Upper lobe of left lung (tissue), 6 donors: ENCODE measurements around the gene CNTNAP2. TPM values are rescaled to one million over a fixed set of nuclear protein-coding genes. Genes with fewer than 3 reads are reported as not detected.

ENCODE experiments used
- ATAC-seq, 2 donors: fragments of 200-7000 bp; cut with Tn5 transposase; one replicate each; pipeline ENCODE4 v1.9.1; 2022; ENCODE audit warnings: mild to moderate bottlenecking in 2 of 2, moderate library complexity in 2 of 2; ENCODE audit not compliant: low FRiP score in 2 of 2
- DNase-seq, 2 donors: peaks; one replicate each; pipeline ENCODE4 v3.0.0-alpha.2; 2019 to 2020
- H3K27ac ChIP-seq, 4 donors: fragments of 200-600 bp; sonication (generic); one replicate each; pipeline ENCODE4 v1.5.1; 2016 to 2019
- H3K27me3 ChIP-seq, 4 donors: fragments of 200-600 bp; sonication (generic); one replicate each; pipeline ENCODE4 v1.5.1; 2017 to 2019
- H3K36me3 ChIP-seq, 4 donors: fragments of 200-600 bp; sonication (generic); one replicate each; pipeline ENCODE4 v1.5.1; 2016 to 2019
- H3K4me1 ChIP-seq, 4 donors: fragments of 200-600 bp; sonication (generic); one replicate each; pipeline ENCODE4 v1.5.1; 2018 to 2019
- H3K4me3 ChIP-seq, 4 donors: fragments of 200-600 bp; sonication (generic); one replicate each; pipeline ENCODE4 v1.5.1; 2017 to 2019; ENCODE audit warnings: mild to moderate bottlenecking in 2 of 4, moderate library complexity in 1 of 4
- H3K9me3 ChIP-seq, 4 donors: fragments of 200-600 bp; sonication (generic); one replicate each; pipeline ENCODE4 v1.5.1; 2018 to 2019
- CTCF ChIP-seq, 6 experiments: fragments of 450-650 bp in 4 of 6; fragments of 200-600 bp in 2 of 6; sonication (generic) in 2 of 6; IDR thresholded peaks; one replicate each; pipeline ENCODE4 v1.5.1; 2016 to 2019; ENCODE audit warnings: antibody characterized with exemption in 6 of 6
- EP300 ChIP-seq, 4 donors: sonication (generic); formaldehyde crosslinking; IDR thresholded peaks; one replicate each; pipeline ENCODE4 v1.5.1; 2017; ENCODE audit warnings: antibody characterized with exemption in 4 of 4, control low read depth in 2 of 4
- POLR2A ChIP-seq, 4 donors: fragments of 450-650 bp; IDR thresholded peaks; one replicate each; pipeline ENCODE4 v1.5.1; 2016 to 2017; ENCODE audit warnings: antibody characterized with exemption in 4 of 4, mild to moderate bottlenecking in 2 of 4
- POLR2AphosphoS5 ChIP-seq, 2 donors: sonication (generic); formaldehyde crosslinking; IDR thresholded peaks; one replicate each; pipeline ENCODE4 v1.5.1; 2017; ENCODE audit warnings: antibody characterized with exemption in 2 of 2
- WGBS, 2 donors: methylation state at CpG; one replicate each; pipeline ENCODE4 v1.1.5; 2017 to 2018; 5-methylcytosine and 5-hydroxymethylcytosine counted together
- total RNA-seq, 6 donors: library from RNA; depleted of rRNA in 4 of 6; stranded (reverse); fragments of >200 nt in 4 of 6; gene quantifications; one replicate each; pipeline versions ENCODE4 v1.1.0 to v1.2.1, GENCODE V29; 2016 to 2021
- donor health status: DM: no; HTN: no; CAD: no; lungs with moderate emphysema.
- donor health status: DM: no; HTN: yes; CAD: no; lungs with severe emphysema.

CNTNAP2 gene
- total RNA-seq, 6 donors from 2014 or later = 0.06 to 1.0 (median 0.37) TPM

GRCh38 chr7:146449625-146450024, 333.0 kb downstream of the CNTNAP2 start:
- H3K4me1 ChIP-seq = no peaks in the 10 kb centered on the region
- no peaks in the 10 kb centered on the region for H3K36me3 ChIP-seq
- no peak overlapping the region for H3K27ac ChIP-seq
- H3K9me3 ChIP-seq = no peaks in the 10 kb centered on the region
- DNase-seq = no peak
- 86 to 94% methylated on average over 4 of the region's 4 CpGs for WGBS, 2 donors
- no peak overlapping the region for H3K4me3 ChIP-seq
- TF ChIP-seq EP300 (IDR thresholded peaks at IDR 0.05) = no peak
- TF ChIP-seq POLR2AphosphoS5 (IDR thresholded peaks at IDR 0.05) = no peak
- TF ChIP-seq CTCF (IDR thresholded peaks at IDR 0.05) = no peak
- no peak for TF ChIP-seq POLR2A (IDR thresholded peaks at IDR 0.05)
- no peak for ATAC-seq
- no peaks in the 10 kb centered on the region for H3K27me3 ChIP-seq

GRCh38 chr7:146455091-146455655, 338.6 kb downstream of the CNTNAP2 start:
- DNase-seq (no peak), ATAC-seq (no peak)
- no peak overlapping the region for H3K27ac ChIP-seq
- WGBS, 2 donors = 48 to 63% methylated on average over 2 of the region's 2 CpGs
- H3K36me3 ChIP-seq = no peaks in the 10 kb centered on the region
- H3K27me3 ChIP-seq = no peaks in the 10 kb centered on the region
- H3K9me3 ChIP-seq = no peaks in the 10 kb centered on the region
- TF ChIP-seq POLR2A (IDR thresholded peaks at IDR 0.05) (no peak), CTCF (IDR thresholded peaks at IDR 0.05) (no peak), POLR2AphosphoS5 (IDR thresholded peaks at IDR 0.05) (no peak), EP300 (IDR thresholded peaks at IDR 0.05) (no peak)
- no peaks in the 10 kb centered on the region for H3K4me1 ChIP-seq
- H3K4me3 ChIP-seq = no peak overlapping the region

GRCh38 chr7:146479040-146479439, 362.4 kb downstream of the CNTNAP2 start:
- TF ChIP-seq CTCF (IDR thresholded peaks at IDR 0.05) (no peak), POLR2A (IDR thresholded peaks at IDR 0.05) (no peak), POLR2AphosphoS5 (IDR thresholded peaks at IDR 0.05) (no peak), EP300 (IDR thresholded peaks at IDR 0.05) (no peak)
- H3K4me3 ChIP-seq = no peak overlapping the region
- ATAC-seq = no peak

GRCh38 chr7:146486519-146486918, 369.9 kb downstream of the CNTNAP2 start:
- Histone ChIP-seq H3K27ac (no peak overlapping the region), H3K36me3 (no peaks in the 10 kb centered on the region), H3K4me3 (no peak overlapping the region), H3K27me3 (no peaks in the 10 kb centered on the region), H3K9me3 (peaks cover 0 to 9% (median 0%) of the 10 kb centered on the region in 4 donors), H3K4me1 (no peaks in the 10 kb centered on the region)
- ATAC-seq = no peak
- 89 to 91% methylated on average over 3 of the region's 3 CpGs for WGBS, 2 donors
- TF ChIP-seq EP300 (IDR thresholded peaks at IDR 0.05) (no peak), POLR2A (IDR thresholded peaks at IDR 0.05) (no peak), CTCF (IDR thresholded peaks at IDR 0.05) (no peak), POLR2AphosphoS5 (IDR thresholded peaks at IDR 0.05) (no peak)
- DNase-seq = no peak

More at GRCh38 chr7:146479040-146479439, 362.4 kb downstream of the CNTNAP2 start:
- Histone ChIP-seq H3K27me3 (no peaks in the 10 kb centered on the region), H3K27ac (no peak overlapping the region), H3K4me1 (no peaks in the 10 kb centered on the region), H3K36me3 (no peaks in the 10 kb centered on the region), H3K9me3 (no peaks in the 10 kb centered on the region)
- no peak for DNase-seq
- 56 to 64% methylated on average over 2 of the region's 2 CpGs for WGBS, 2 donors

- no peak overlapping the region for H3K27ac ChIP-seq
- DNase-seq = no peak
- WGBS, 2 donors = 61 to 64% methylated on average over 4 of the region's 4 CpGs
- peaks cover 0 to 9% (median 0%) of the 10 kb centered on the region in 4 donors for H3K9me3 ChIP-seq
- H3K4me3 ChIP-seq = no peak overlapping the region
- TF ChIP-seq EP300 (IDR thresholded peaks at IDR 0.05) (no peak), CTCF (IDR thresholded peaks at IDR 0.05) (no peak), POLR2AphosphoS5 (IDR thresholded peaks at IDR 0.05) (no peak), POLR2A (IDR thresholded peaks at IDR 0.05) (no peak)
- no peaks in the 10 kb centered on the region for H3K4me1 ChIP-seq
- ATAC-seq = no peak
- H3K36me3 ChIP-seq = no peaks in the 10 kb centered on the region
- H3K27me3 ChIP-seq = no peaks in the 10 kb centered on the region
Measured at GRCh38 chr7:146492017-146492416, 375.4 kb downstream of the CNTNAP2 start.
